H1 (cell line): ENCODE results near the gene CNOT6. TPM values are rescaled to one million over a fixed set of nuclear protein-coding genes. Genes with fewer than 3 reads are reported as not detected.

Source experiments
- HDAC6 ChIP-seq: IDR thresholded peaks from one replicate; pipeline ENCODE4 v1.7.1; 2012; ENCODE audit warnings: low read depth, mild to moderate bottlenecking, inconsistent platforms, low read length, moderate library complexity
- JUND ChIP-seq: IDR thresholded peaks from 2 replicates; pipeline ENCODE4 v1.6.1; 2011; ENCODE audit warnings: mild to moderate bottlenecking, improper control_type of control experiment, low read length
- RAD21 ChIP-seq, 2 experiments: IDR thresholded peaks in 1 of 2; conservative IDR thresholded peaks in 1 of 2; 2 replicates each; pipeline ENCODE4 v1.6.1; 2011; ENCODE audit warnings: low read depth in 2 of 2, low read length in 2 of 2, improper control_type of control experiment in 1 of 2, inconsistent platforms in 1 of 2, mild to moderate bottlenecking in 1 of 2, moderate library complexity in 1 of 2
- RNF2 ChIP-seq: fragments of 200-900, 300-1000 bp; sonication (generic); IDR thresholded peaks from 2 replicates; pipeline ENCODE4 v1.7.1; 2016; ENCODE audit warnings: borderline replicate concordance, low read depth, mild to moderate bottlenecking, antibody characterized with exemption, low read length; ENCODE audit not compliant: poor library complexity, severe bottlenecking; ENCODE audit errors: missing control alignments
- SIRT6 ChIP-seq: IDR thresholded peaks from one replicate; pipeline ENCODE4 v1.7.1; 2012; ENCODE audit warnings: low read length, inconsistent platforms
- SP2 ChIP-seq: IDR thresholded peaks from 2 replicates; pipeline ENCODE4 v1.6.1; 2012; ENCODE audit warnings: mild to moderate bottlenecking, low read length, inconsistent platforms
- polyA plus RNA-seq, 7 experiments: library from polyadenylated mRNA; depleted of rRNA in 3 of 7; stranded (reverse) in 5 of 7; unstranded in 2 of 7; fragments of >200 nt in 5 of 7; fragments of 200-250 nt in 2 of 7; gene quantifications; 1 replicate in 5 of 7; 2 replicates in 1 of 7; 4 replicates in 1 of 7; pipeline versions ENCODE4 v1.2.1 to v1.2.3, GENCODE V29; 2011 to 2013; ENCODE audit warnings: missing spikeins in 2 of 7, mixed read lengths in 2 of 7
- total RNA-seq: library from RNA; stranded (reverse); fragmentation: NEBNext Ultra II Directional; extraction: Animal tissue kit (Norgen Biotek cat#: 25700); gene quantifications from 2 replicates; pipeline ENCODE4 v1.2.1, GENCODE V29; 2021

The CNOT6 gene
- total and polyA plus RNA-seq, 2 of the 8 experiments (the other 6 are each of a cell fraction or from before 2014, with no cell fraction given), result 10.7 to 45.4 TPM

GRCh38 chr5:180611140-180611850 lies 117.1 kb downstream of the CNOT6 start (continued):
- TF ChIP-seq RNF2 (no peak), JUND (no peak), RAD21 (IDR thresholded peaks at IDR 0.05 in 1 of 2, conservative IDR thresholded peaks at IDR 0.05 in 1 of 2; ENCODE audit: low read depth in 2 of 2, low read length in 2 of 2) (peak; percentile 64 to 77), HDAC6 (no peak), SP2 (no peak), SIRT6 (no peak)
